ENCODE measurements around the gene ZC3H4. TPM values are rescaled to one million over a fixed set of nuclear protein-coding genes. Genes with fewer than 3 reads are reported as not detected.

ZC3H4 gene
- total RNA-seq, 1 experiment from 2014 or later = 45.1 TPM

DNA sequence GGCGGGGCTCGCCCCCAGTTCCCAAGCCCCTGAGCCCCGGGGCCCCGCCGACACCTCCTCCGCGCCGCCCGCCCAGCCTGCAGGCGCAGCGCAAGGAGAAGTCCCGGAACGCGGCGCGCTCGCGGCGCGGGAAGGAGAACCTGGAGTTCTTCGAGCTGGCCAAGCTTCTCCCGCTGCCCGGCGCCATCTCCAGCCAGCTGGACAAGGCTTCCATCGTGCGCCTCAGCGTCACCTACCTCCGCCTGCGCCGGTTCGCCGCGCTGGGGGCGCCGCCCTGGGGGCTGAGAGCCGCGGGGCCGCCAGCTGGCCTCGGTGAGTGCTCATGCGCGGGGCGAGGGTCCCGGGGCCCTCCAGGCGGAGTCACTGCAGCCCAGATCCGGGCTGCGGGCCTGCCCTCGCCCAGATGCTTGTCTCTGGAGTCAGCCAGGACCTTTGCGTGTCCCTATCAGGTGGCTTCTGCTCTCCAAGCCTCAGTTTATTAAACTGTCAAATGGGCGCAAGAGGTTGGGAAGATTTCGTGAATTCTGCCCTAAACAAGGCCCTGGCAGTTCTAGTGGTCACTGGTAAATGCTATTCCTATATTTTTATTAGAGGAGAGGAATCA lies 91.9 kb downstream of the ZC3H4 start:
- DNase-seq (ENCODE audit: low read depth, low spot score) (no peak), ATAC-seq (no peak)
- peak overlapping the region; percentile 53; the same call in 1 of the 2 replicates for H3K9ac ChIP-seq (ENCODE audit: low read length)
- no peaks in the 10 kb centered on the region for H3K27me3 ChIP-seq (ENCODE audit: insufficient read depth, low read length)
- TF ChIP-seq, protein P1, sequence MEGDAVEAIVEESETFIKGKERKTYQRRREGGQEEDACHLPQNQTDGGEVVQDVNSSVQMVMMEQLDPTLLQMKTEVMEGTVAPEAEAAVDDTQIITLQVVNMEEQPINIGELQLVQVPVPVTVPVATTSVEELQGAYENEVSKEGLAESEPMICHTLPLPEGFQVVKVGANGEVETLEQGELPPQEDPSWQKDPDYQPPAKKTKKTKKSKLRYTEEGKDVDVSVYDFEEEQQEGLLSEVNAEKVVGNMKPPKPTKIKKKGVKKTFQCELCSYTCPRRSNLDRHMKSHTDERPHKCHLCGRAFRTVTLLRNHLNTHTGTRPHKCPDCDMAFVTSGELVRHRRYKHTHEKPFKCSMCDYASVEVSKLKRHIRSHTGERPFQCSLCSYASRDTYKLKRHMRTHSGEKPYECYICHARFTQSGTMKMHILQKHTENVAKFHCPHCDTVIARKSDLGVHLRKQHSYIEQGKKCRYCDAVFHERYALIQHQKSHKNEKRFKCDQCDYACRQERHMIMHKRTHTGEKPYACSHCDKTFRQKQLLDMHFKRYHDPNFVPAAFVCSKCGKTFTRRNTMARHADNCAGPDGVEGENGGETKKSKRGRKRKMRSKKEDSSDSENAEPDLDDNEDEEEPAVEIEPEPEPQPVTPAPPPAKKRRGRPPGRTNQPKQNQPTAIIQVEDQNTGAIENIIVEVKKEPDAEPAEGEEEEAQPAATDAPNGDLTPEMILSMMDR (IDR thresholded peaks at IDR 0.05 in 2 of 3, conservative IDR thresholded peaks at IDR 0.05 in 1 of 3; ENCODE audit: borderline replicate concordance in 1 of 3, insufficient read depth in 1 of 3, low read depth in 2 of 3, low read length in 2 of 3) = no peak
- TF ChIP-seq, protein P2, sequence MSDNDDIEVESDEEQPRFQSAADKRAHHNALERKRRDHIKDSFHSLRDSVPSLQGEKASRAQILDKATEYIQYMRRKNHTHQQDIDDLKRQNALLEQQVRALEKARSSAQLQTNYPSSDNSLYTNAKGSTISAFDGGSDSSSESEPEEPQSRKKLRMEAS (IDR thresholded peaks at IDR 0.05) = no peak
- no peak for TF ChIP-seq ZFX (IDR thresholded peaks at IDR 0.05)
- CTCF ChIA-PET = interaction anchor here (1.1 kb wide), 1 partner anchor 9 kb away, joined by 4 read pairs; no protein-coding TSS in a partner anchor
- no peaks in the 10 kb centered on the region for H3K9me2 ChIP-seq (ENCODE audit: insufficient read depth)
- no peaks in the 10 kb centered on the region for H3K36me3 ChIP-seq (ENCODE audit: control insufficient read depth in 1 of 2, insufficient read depth in 2 of 2, low read length in 2 of 2)
- BruUV-seq (replicated peaks) = no TSS peak
- no peaks in the 10 kb centered on the region for H3K79me2 ChIP-seq (ENCODE audit: insufficient read depth, low read length)
- RAD21 ChIA-PET (ENCODE audit: low non-redundant PET in 1 of 2, low total read pairs in 2 of 2, uncharacterized antibody in 2 of 2, unreplicated experiment in 2 of 2) = no interaction called here
- H2AFZ ChIP-seq (ENCODE audit: low read depth, low read length, poor library complexity, severe bottlenecking) = peak overlapping the region; percentile 78
- peak overlapping the region; percentile 95 for H3K4me2 ChIP-seq (ENCODE audit: low read length)
- POLR2A ChIA-PET = interaction anchor here (0.8 to 1.1 kb wide), 2 partner anchors 9 to 92 kb away, joined by 3 read pairs; partner anchors contain the start of gene ZC3H4
- no peaks in the 10 kb centered on the region for H4K20me1 ChIP-seq (ENCODE audit: insufficient read depth)
- no peak overlapping the region; the same call in 1 of the 2 replicates for H3K27ac ChIP-seq (ENCODE audit: low read depth, low read length)
- intact Hi-C loops (cut with micrococcal nuclease) = no loop called here
- no peaks in the 10 kb centered on the region for H3K9me3 ChIP-seq (ENCODE audit: control insufficient read depth in 1 of 2, insufficient read depth in 1 of 2, low read depth in 1 of 2, low read length in 2 of 2)
- H3K4me3 ChIP-seq (replicated peaks in 1 of 2; ENCODE audit: low read depth in 1 of 2, low read length in 2 of 2) = peak overlapping the region in 1 of 2 experiments; percentile 63; a peak in 3 of 4 replicates
- peaks cover 3 to 15% of the 10 kb centered on the region in 2 experiments; a peak in 3 of 4 replicates for H3K4me1 ChIP-seq (ENCODE audit: control insufficient read depth in 1 of 2, insufficient read depth in 2 of 2, low read length in 2 of 2)

- Histone ChIP-seq H4K20me1 (ENCODE audit: insufficient read depth) (no peaks in the 10 kb centered on the region), H3K9me2 (ENCODE audit: insufficient read depth) (no peaks in the 10 kb centered on the region), H3K79me2 (ENCODE audit: insufficient read depth, low read length) (no peaks in the 10 kb centered on the region), H3K27ac (ENCODE audit: low read depth, low read length) (no peak overlapping the region; the same call in 1 of the 2 replicates), H3K36me3 (ENCODE audit: control insufficient read depth in 1 of 2, insufficient read depth in 2 of 2, low read length in 2 of 2) (no peaks in the 10 kb centered on the region), H2AFZ (ENCODE audit: low read depth, low read length, poor library complexity, severe bottlenecking) (peak overlapping the region; percentile 78), H3K9me3 (ENCODE audit: control insufficient read depth in 1 of 2, insufficient read depth in 1 of 2, low read depth in 1 of 2, low read length in 2 of 2) (no peaks in the 10 kb centered on the region), H3K4me2 (ENCODE audit: low read length) (peak overlapping the region; percentile 95), H3K4me3 (replicated peaks in 1 of 2; ENCODE audit: low read depth in 1 of 2, low read length in 2 of 2) (peak overlapping the region; percentile 49 to 63), H3K27me3 (ENCODE audit: insufficient read depth, low read length) (no peaks in the 10 kb centered on the region), H3K4me1 (ENCODE audit: control insufficient read depth in 1 of 2, insufficient read depth in 2 of 2, low read length in 2 of 2) (peaks cover 3 to 15% of the 10 kb centered on the region in 2 experiments; a peak in 3 of 4 replicates), H3K9ac (ENCODE audit: low read length) (peak overlapping the region; percentile 53)
- intact Hi-C loops (cut with micrococcal nuclease) = no loop called here
- POLR2A ChIA-PET = interaction anchor here (0.8 to 1.1 kb wide), 2 partner anchors 8 to 92 kb away, joined by 3 read pairs; partner anchors contain the start of gene ZC3H4
- TF ChIP-seq, protein P3, sequence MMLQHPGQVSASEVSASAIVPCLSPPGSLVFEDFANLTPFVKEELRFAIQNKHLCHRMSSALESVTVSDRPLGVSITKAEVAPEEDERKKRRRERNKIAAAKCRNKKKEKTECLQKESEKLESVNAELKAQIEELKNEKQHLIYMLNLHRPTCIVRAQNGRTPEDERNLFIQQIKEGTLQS (IDR thresholded peaks at IDR 0.05) = no peak
- peak; percentile 80 for TF ChIP-seq EGR1 (IDR thresholded peaks at IDR 0.05; ENCODE audit: low read depth)
- RAD21 ChIA-PET (ENCODE audit: low non-redundant PET in 1 of 2, low total read pairs in 2 of 2, uncharacterized antibody in 2 of 2, unreplicated experiment in 2 of 2) = no interaction called here
- peak; percentile 62 for ATAC-seq
- BruUV-seq (replicated peaks) = no TSS peak
- no peak for DNase-seq (ENCODE audit: low read depth, low spot score)
- CTCF ChIA-PET = interaction anchor here (1.1 kb wide), 1 partner anchor 8 kb away, joined by 4 read pairs; no protein-coding TSS in a partner anchor
Measured at GRCh38 chr19:47020992-47021496, 92.5 kb downstream of the ZC3H4 start.
